ENCODE data around the gene GDPD5. TPM values are rescaled to one million over a fixed set of nuclear protein-coding genes. Genes with fewer than 3 reads are reported as not detected.

Gene GDPD5
- total RNA-seq, 1 donor from 2014 or later: 9.8 TPM

GRCh38 chr11:75402002-75402773, 123.6 kb downstream of the GDPD5 start:
- DNase-seq (ENCODE audit: low read depth in 2 of 2): no peak

DNA sequence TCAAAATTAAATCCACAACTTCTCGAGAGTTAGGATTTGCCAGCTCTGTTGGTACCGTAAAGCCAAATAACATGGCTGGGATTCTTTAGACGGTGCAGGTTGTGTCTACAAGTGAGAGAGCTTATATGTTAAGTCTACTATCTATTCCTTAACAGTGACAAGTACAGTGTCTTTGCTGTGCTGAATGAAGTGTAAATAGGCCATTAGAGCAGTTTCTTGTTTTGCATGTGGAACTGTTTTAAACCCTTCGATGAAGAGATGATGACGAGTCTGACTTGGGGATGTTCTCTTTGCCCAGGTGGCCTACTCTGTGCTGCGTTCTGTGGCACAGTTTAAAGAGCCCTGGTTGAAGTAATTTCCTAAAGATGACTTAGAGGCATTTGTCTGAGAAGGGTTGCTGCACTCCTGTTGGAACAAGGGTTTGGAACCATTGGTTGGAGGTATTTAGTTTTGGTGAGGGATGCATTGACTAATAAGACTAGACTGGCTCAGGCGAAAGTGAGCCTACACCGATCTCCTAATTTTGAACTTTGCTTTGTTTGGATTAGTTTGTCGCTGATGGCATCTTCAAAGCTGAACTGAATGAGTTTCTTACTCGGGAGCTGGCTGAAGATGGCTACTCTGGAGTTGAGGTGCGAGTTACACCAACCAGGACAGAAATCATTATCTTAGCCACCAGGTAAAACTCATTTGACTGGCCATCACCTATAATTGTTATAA, 125.4 kb downstream of the GDPD5 start:
- peak in 1 of 2 donors; percentile 23 for DNase-seq (ENCODE audit: low read depth in 2 of 2)

GRCh38 chr11:75399344-75400145, 126.2 kb downstream of the GDPD5 start, which contains the start of gene RPS3:
Gene RPS3, plus strand, starts transcription at chr11:75399518. Its CDS starts 30 bp downstream, at chr11:75399548.
- DNase-seq (ENCODE audit: low read depth in 2 of 2): peak; percentile 84 to 92

GRCh38 chr11:75398906-75399305, 126.8 kb downstream of the GDPD5 start:
- no peak for DNase-seq (ENCODE audit: low read depth in 2 of 2)

DNA sequence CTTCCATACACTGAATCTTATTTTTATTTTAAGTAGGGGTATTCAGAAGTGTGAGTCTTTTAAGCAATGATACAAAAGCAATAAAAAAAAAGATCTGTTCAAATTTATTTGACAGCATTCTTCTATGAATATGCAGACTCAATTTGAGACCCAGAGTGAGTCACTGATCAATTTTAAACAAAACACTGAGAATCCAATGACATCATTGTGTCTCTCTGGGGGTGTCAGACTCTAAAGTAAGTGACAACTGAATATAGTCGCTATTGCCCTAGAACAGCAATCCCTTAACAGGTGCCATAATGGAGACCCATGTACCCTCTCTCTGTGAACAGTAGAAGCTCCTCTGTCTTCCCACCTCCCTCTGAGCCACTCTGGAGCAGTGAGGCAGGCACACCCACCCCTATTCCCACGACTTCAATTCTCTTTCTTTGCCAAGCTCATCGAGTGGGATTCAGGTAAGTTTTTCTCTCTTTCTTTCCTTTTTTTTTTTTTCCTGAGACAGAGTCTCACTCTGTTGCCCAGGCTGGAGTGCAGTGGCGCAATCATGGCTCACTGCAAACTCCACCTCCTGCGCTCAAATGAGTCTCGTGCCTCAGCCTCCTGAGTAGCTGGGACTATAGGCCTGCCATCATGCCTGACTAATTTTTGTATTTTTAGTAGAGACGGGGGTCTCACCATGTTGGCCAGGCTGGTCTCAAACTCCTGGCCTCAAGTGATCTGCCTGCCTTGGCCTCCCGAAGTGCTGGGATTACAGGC, 131.5 kb downstream of the GDPD5 start:
- no peak for DNase-seq (ENCODE audit: low read depth in 2 of 2)

DNA sequence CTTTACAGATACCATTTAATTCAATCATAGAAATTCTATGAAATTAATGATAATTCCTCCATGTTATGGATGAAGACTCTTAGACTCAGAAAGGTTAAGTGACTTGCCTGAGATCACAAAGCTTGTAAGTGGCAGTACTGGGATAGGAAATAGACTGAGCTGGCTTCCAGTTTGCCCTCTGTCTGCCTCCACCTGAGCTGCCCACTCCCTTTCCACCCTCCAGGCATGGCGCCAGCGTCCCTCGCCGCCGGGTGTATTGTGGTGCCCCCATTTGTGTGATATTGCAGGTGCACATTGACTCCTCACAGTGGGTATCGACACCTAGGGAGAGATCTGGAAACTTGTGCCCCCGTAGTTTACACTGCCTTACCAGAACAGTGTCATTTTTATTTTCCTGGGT, 135.8 kb downstream of the GDPD5 start:
- DNase-seq (ENCODE audit: low read depth in 2 of 2): no peak

GRCh38 chr11:75389276-75389605, 136.5 kb downstream of the GDPD5 start:
- no peak for DNase-seq (ENCODE audit: low read depth in 2 of 2)

DNA sequence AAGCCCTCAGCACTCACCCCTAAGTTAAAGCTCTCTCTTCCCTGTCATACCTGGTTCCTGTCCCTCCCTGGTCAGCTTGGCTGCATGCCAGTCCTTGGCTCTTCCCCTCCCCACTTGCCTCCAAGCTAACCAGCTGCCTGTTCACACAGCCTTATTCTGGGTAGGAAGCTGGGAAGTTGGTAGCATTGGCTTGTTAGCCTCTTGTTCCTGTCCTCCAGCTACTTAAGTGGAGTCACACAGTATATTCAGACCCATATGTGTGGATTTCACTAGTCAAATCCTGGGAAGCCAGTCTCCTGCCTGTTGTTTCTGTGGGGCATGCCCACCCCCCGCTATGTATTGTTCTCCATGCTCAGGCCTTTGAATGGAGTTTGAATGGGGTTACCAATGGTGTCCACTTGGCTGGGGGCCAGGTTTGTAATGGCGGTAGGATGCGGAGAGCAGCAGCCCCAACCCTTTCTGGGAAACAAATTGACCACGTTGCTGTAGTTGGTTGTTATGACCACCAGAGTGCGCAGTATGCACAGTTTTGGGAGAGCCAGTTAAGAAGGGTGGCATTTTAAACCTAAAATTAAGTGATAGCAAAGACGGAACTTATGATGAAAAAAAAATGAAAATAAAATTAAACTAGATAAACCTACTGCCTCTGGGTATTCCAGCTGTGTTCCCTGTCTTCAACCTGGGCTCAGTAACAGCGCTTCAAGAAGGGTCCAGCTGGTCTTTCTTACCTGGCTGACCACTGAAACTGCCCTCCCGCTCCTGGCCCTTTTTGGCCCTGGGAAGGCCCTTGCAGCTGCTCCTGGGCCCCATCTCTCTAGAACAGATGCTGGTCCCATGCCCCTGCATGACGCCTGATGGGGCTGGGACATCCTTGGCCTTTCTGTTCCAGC, 137.1 kb downstream of the GDPD5 start:
- DNase-seq (ENCODE audit: low read depth in 2 of 2): peak; percentile 87 to 90

DNA sequence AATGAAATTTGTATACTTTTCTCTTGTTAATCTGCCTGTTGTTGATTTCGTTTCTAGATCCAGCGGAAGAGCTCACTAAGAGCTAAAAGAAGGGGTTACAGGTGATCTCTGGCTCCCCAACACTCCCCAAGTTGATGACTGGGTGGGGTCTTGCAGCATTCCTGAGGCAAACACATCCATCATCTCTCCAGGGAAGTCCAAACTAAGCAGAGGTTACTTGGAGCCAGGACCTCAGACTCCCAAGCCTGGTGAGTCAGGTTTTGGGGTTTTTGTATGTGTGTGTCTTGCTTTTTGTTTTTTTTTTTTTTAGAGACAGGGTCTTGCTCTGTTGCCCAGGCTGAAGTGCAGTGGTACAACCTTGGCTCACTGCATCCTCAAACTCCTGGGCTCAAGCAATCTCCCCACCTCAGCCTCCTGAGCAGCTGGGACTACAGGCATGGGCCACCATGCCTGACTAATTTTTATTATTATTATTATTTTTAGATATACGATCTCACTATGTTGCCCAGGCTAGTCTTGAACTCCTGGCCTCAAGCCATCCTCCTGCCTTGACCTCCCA, 137.9 kb downstream of the GDPD5 start:
- DNase-seq (ENCODE audit: low read depth in 2 of 2): no peak

DNA sequence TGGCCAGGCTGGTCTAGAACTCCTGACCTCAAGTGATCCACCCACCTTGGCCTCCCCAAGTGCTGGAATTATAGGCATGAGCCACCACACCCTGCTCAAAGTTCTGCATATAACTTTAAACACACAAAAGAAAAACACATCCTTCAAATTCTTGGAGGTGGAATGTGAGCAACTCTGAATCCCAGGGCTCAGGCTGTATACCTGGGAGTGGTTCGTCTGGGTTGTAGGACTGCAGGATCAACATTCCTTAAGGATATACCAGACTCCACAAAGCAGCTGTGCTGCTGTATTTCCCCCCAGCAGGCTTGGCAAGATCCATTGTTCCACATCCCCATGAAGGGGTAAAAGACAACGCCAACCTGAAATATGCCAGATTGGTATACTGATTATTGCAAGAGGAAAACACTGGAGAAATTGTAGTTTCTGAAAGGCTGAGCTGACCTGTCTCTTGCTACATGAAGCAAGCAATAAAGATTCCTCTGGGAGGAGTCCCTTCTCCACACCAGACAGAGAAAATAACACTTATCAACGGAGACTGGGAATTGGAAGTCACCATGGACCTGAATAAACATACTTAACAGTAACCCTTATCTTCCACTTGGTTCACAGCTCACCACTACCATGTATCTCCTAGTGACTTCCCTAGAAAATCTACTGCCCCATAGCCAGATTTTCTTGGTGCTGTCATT, 138.7 kb downstream of the GDPD5 start:
- DNase-seq (ENCODE audit: low read depth in 2 of 2): no peak

Other genes starting within 250 kb of the GDPD5 start
- 167 and 260 TPM in 2 replicates for gene ARRB1, start 174.3 kb downstream of the GDPD5 start, total RNA-seq
- 2,725 and 2,751 TPM in 2 replicates for gene RPS3, start 126.4 kb downstream of the GDPD5 start, total RNA-seq
- 1.0 and 2.4 TPM in 2 replicates for gene KLHL35, start 92.7 kb downstream of the GDPD5 start, total RNA-seq
- gene SERPINH1, start 36.3 kb upstream of the GDPD5 start, total RNA-seq: 328 and 388 TPM in 2 replicates
- gene MAP6, start 143.1 kb upstream of the GDPD5 start, total RNA-seq: 0.26 and 0.51 TPM in 2 replicates
- not detected in 2 replicates for gene MOGAT2, start 191.9 kb upstream of the GDPD5 start, total RNA-seq
- gene DGAT2, start 242.8 kb upstream of the GDPD5 start, total RNA-seq: 1.3 TPM in 2 replicates